ENCODE measurements around the gene EIF4G3. TPM values are rescaled to one million over a fixed set of nuclear protein-coding genes. Genes with fewer than 3 reads are reported as not detected.

The EIF4G3 gene
- total and polyA plus RNA-seq, 2 of the 8 experiments (the other 6 are each of a cell fraction or from before 2014, with no cell fraction given): 47.5 to 66.6 TPM

- FAIRE-seq (no peak), DNase-seq (ENCODE audit: low read depth in 1 of 2, low spot score in 2 of 2) (no peak)
- H3K56ac ChIP-seq (replicated peaks; ENCODE audit: insufficient read length, low read depth, low read length): no peak overlapping the region
- H2BK15ac ChIP-seq (ENCODE audit: low read length): no peak overlapping the region
- peaks cover 2 to 5% of the 10 kb centered on the region in 2 experiments for H4K20me1 ChIP-seq (replicated peaks in 1 of 2; ENCODE audit: control insufficient read depth in 1 of 2, insufficient read depth in 2 of 2, low read length in 2 of 2)
- ChIA-PET CTCF (ENCODE audit: partially characterized antibody) (interaction anchor here (1.4 kb wide), 1 partner anchor 10 kb away, joined by 3 read pairs; no protein-coding TSS in a partner anchor), POLR2A (ENCODE audit: partially characterized antibody) (interaction anchor here (1.6 kb wide), 1 partner anchor 10 kb away, joined by 4 read pairs; no protein-coding TSS in a partner anchor)
- 90% methylated on average over 4 of the region's 4 CpGs; no CpG with 5 or more reads in 1 of the 2 experiments for WGBS, 2 experiments (ENCODE audit: extremely low coverage in 1 of 2, insufficient coverage in 1 of 2, insufficient read length in 1 of 2, insufficient replicate concordance in 2 of 2, low coverage in 1 of 2, low lambda C conversion rate in 2 of 2, missing lambda C conversion rate in 1 of 2)
- H3K9ac ChIP-seq (replicated peaks in 1 of 4; ENCODE audit: extremely low read depth in 1 of 4, low read depth in 3 of 4, low read length in 3 of 4): no peak overlapping the region
- H3K9me3 ChIP-seq (ENCODE audit: insufficient read depth in 2 of 2, low read depth in 1 of 2, low read length in 1 of 2): no peaks in the 10 kb centered on the region
- TF ChIP-seq SIRT6 (IDR thresholded peaks at IDR 0.05; ENCODE audit: low read length): no peak
- no peak for TF ChIP-seq SRF (IDR thresholded peaks at IDR 0.05; ENCODE audit: low read depth, low read length)
- no peak for TF ChIP-seq FOSL1 (IDR thresholded peaks at IDR 0.05; ENCODE audit: insufficient read depth, low read depth, low read length)
- TF ChIP-seq RBBP5 (IDR thresholded peaks at IDR 0.05; ENCODE audit: borderline replicate concordance, low read depth, low read length): no peak
- no peak for TF ChIP-seq BACH1 (IDR thresholded peaks at IDR 0.05; ENCODE audit: low read length)
- TF ChIP-seq TAF7 (optimal IDR thresholded peaks at IDR 0.05; ENCODE audit: borderline replicate concordance, low read depth, low read length): no peak
- TF ChIP-seq ASH2L (IDR thresholded peaks at IDR 0.05; ENCODE audit: low read length): no peak
- no peaks in the 10 kb centered on the region for H3K79me1 ChIP-seq (ENCODE audit: low read depth, low read length)
- H3K4ac ChIP-seq (replicated peaks; ENCODE audit: insufficient read length, low read depth, low read length): no peak overlapping the region
- H3K27me3 ChIP-seq (replicated peaks in 1 of 4; ENCODE audit: control insufficient read depth in 3 of 4, extremely low read depth in 1 of 4, insufficient read depth in 3 of 4, low read length in 3 of 4): no peaks in the 10 kb centered on the region
- H3K4me3 ChIP-seq (ENCODE audit: extremely low read depth in 1 of 4, insufficient read depth in 2 of 4, low read depth in 3 of 4, low read length in 4 of 4): no peak overlapping the region
- H3K36me3 ChIP-seq (ENCODE audit: control insufficient read depth in 2 of 4, insufficient read depth in 4 of 4, low read length in 3 of 4): no peaks in the 10 kb centered on the region
- H4K5ac ChIP-seq (ENCODE audit: insufficient read length, low read depth, low read length): no peak overlapping the region
- no peak overlapping the region for H2BK5ac ChIP-seq (ENCODE audit: low read depth, low read length)
- H2BK12ac ChIP-seq (ENCODE audit: low read depth, low read length): no peak overlapping the region
- no peak overlapping the region for H3K4me2 ChIP-seq (ENCODE audit: insufficient read depth in 1 of 2, low read depth in 2 of 2, low read length in 2 of 2)
- no peak overlapping the region for H2AK5ac ChIP-seq (ENCODE audit: low read depth, low read length)
- no peak overlapping the region for H2BK20ac ChIP-seq (ENCODE audit: low read length)
- peaks cover 0 to 38% of the 10 kb centered on the region in 2 experiments; a peak in 2 of 4 replicates for H3K79me2 ChIP-seq (ENCODE audit: control insufficient read depth in 1 of 2, insufficient read depth in 2 of 2, low read length in 2 of 2)
- no peak overlapping the region for H3K27ac ChIP-seq (ENCODE audit: low read depth, low read length)
- no peaks in the 10 kb centered on the region for H3K4me1 ChIP-seq (replicated peaks in 1 of 4; ENCODE audit: control insufficient read depth in 3 of 4, insufficient read depth in 4 of 4, low read length in 3 of 4)
- no peak overlapping the region for H3K14ac ChIP-seq (ENCODE audit: insufficient read length)
- H4K8ac ChIP-seq (ENCODE audit: extremely low read depth, insufficient read depth, low read length): no peak overlapping the region
- H4K91ac ChIP-seq (replicated peaks; ENCODE audit: insufficient read length, low read length): no peak overlapping the region
- H2BK120ac ChIP-seq (replicated peaks; ENCODE audit: low read depth, low read length): no peak overlapping the region
- H3K23me2 ChIP-seq (ENCODE audit: low read depth, low read length): no peaks in the 10 kb centered on the region
- no peak overlapping the region for H3K18ac ChIP-seq (ENCODE audit: extremely low read depth, low read length)
- no peak overlapping the region for H3K23ac ChIP-seq (ENCODE audit: insufficient read length)
- no peak overlapping the region for H2AFZ ChIP-seq (ENCODE audit: low read length)
Measured at GRCh38 chr1:21114431-21114830, 62.3 kb downstream of the EIF4G3 start.
